SJSA1 (cell line): ENCODE results near the gene GLUD1. TPM values are rescaled to one million over a fixed set of nuclear protein-coding genes. Genes with fewer than 3 reads are reported as not detected.
"Not testable (repeated sequence)": the region's sequence is repeated elsewhere in the genome, so short reads cannot be mapped to it uniquely, and the experiment has no call there.

Experiments used
- DNase-seq, 2 experiments: peaks; one replicate each; pipeline ENCODE4 v3.0.0-alpha.2; 2015 to 2020; ENCODE audit warnings: low spot score in 2 of 2, low read depth in 1 of 2
- H3K27ac ChIP-seq: fragments of 250-450 bp; sonication (Bioruptor Pico); 2 replicates; pipeline ENCODE4 v1.5.1; 2020; ENCODE audit warnings: mild to moderate bottlenecking, moderate library complexity
- H3K27me3 ChIP-seq: fragments of 250-450 bp; sonication (Bioruptor Pico); replicated peaks from 2 replicates; pipeline ENCODE4 v1.5.1; 2020; ENCODE audit warnings: mild to moderate bottlenecking, moderate library complexity
- H3K36me3 ChIP-seq: fragments of 250-450 bp; sonication (Bioruptor Pico); 2 replicates; pipeline ENCODE4 v1.5.1; 2020; ENCODE audit warnings: mild to moderate bottlenecking
- H3K4me1 ChIP-seq: fragments of 250-450 bp; sonication (Bioruptor Pico); replicated peaks from 2 replicates; pipeline ENCODE4 v1.6.1; 2021; ENCODE audit warnings: mild to moderate bottlenecking
- H3K4me3 ChIP-seq: fragments of 250-450 bp; sonication (Bioruptor Pico); 2 replicates; pipeline ENCODE4 v1.5.1; 2020; ENCODE audit warnings: mild to moderate bottlenecking
- H3K9me3 ChIP-seq: fragments of 250-450 bp; sonication (Bioruptor Pico); replicated peaks from 2 replicates; pipeline ENCODE4 v1.5.1; 2020; ENCODE audit warnings: mild to moderate bottlenecking
- total RNA-seq: library from RNA; depleted of rRNA; stranded (reverse); fragments of >200 nt; shearing (Covaris generic); gene quantifications from 2 replicates; pipeline ENCODE4 v1.2.3, GENCODE V29; 2014; rRNA removed

The GLUD1 gene
- total RNA-seq = 176 and 177 TPM in 2 replicates

GRCh38 chr10:87094373-87095235 lies at the start of gene GLUD1, which contains the start of gene SHLD2:
Gene GLUD1 (minus strand): TSS chr10:87094843. CDS start chr10:87094769, 74 bp downstream.
Gene SHLD2 (plus strand): TSS chr10:87095206. CDS start chr10:87151355, 56,149 bp downstream.
- Histone ChIP-seq H3K9me3 (no peaks in the 10 kb centered on the region), H3K4me1 (peaks cover 7% of the 10 kb centered on the region), H3K4me3 (peak within 1 kb of the TSS; percentile 93), H3K36me3 (peaks cover 32% of the 10 kb centered on the region), H3K27me3 (no peaks in the 10 kb centered on the region), H3K27ac (peak within 1 kb of the TSS; percentile 98)
- DNase-seq = peak; percentile 89 to 93

- H3K27ac ChIP-seq, H3K4me1 ChIP-seq, DNase-seq, H3K27me3 ChIP-seq, H3K4me3 ChIP-seq, H3K36me3 ChIP-seq, H3K9me3 ChIP-seq: not testable (repeated sequence)
Measured at GRCh38 chr10:87143109-87143418, 48.4 kb upstream of the GLUD1 start.

- H3K4me3 ChIP-seq, H3K27ac ChIP-seq, H3K36me3 ChIP-seq, H3K4me1 ChIP-seq, H3K9me3 ChIP-seq, H3K27me3 ChIP-seq: not testable (repeated sequence)
- peak in 1 of 2 experiments; percentile 15 for DNase-seq
Measured at GRCh38 chr10:87142230-87143108, 47.8 kb upstream of the GLUD1 start.

- H3K9me3 ChIP-seq, H3K27me3 ChIP-seq, H3K27ac ChIP-seq, DNase-seq, H3K4me1 ChIP-seq, H3K36me3 ChIP-seq, H3K4me3 ChIP-seq: not testable (repeated sequence)
Measured at GRCh38 chr10:87137478-87137877, 42.8 kb upstream of the GLUD1 start.

- not testable (repeated sequence) for H3K4me3 ChIP-seq, H3K4me1 ChIP-seq, H3K9me3 ChIP-seq, H3K27ac ChIP-seq, H3K27me3 ChIP-seq, DNase-seq, H3K36me3 ChIP-seq
Measured at GRCh38 chr10:87134440-87134839, 39.8 kb upstream of the GLUD1 start.

GRCh38 chr10:87133936-87134335 lies 39.3 kb upstream of the GLUD1 start:
- DNase-seq, H3K36me3 ChIP-seq, H3K9me3 ChIP-seq, H3K27me3 ChIP-seq, H3K4me1 ChIP-seq, H3K27ac ChIP-seq, H3K4me3 ChIP-seq: not testable (repeated sequence)

- H3K4me3 ChIP-seq, H3K36me3 ChIP-seq, H3K27ac ChIP-seq, DNase-seq, H3K4me1 ChIP-seq, H3K27me3 ChIP-seq, H3K9me3 ChIP-seq: not testable (repeated sequence)
Measured at GRCh38 chr10:87132176-87132575, 37.5 kb upstream of the GLUD1 start.

- not testable (repeated sequence) for DNase-seq, H3K4me1 ChIP-seq, H3K36me3 ChIP-seq, H3K27ac ChIP-seq, H3K4me3 ChIP-seq, H3K27me3 ChIP-seq, H3K9me3 ChIP-seq
Measured at GRCh38 chr10:87127607-87128156, 33.0 kb upstream of the GLUD1 start.

- H3K4me1 ChIP-seq, H3K9me3 ChIP-seq, DNase-seq, H3K27ac ChIP-seq, H3K36me3 ChIP-seq, H3K4me3 ChIP-seq, H3K27me3 ChIP-seq: not testable (repeated sequence)
Measured at GRCh38 chr10:87127048-87127447, 32.4 kb upstream of the GLUD1 start.

- H3K36me3 ChIP-seq, DNase-seq, H3K27me3 ChIP-seq, H3K4me3 ChIP-seq, H3K27ac ChIP-seq, H3K4me1 ChIP-seq, H3K9me3 ChIP-seq: not testable (repeated sequence)
Measured at GRCh38 chr10:87123351-87123750, 28.7 kb upstream of the GLUD1 start.

GRCh38 chr10:87119029-87119428 lies 24.4 kb upstream of the GLUD1 start:
- H3K36me3 ChIP-seq, H3K27ac ChIP-seq, H3K27me3 ChIP-seq, H3K4me1 ChIP-seq, H3K4me3 ChIP-seq, DNase-seq, H3K9me3 ChIP-seq: not testable (repeated sequence)

- H3K27me3 ChIP-seq, H3K27ac ChIP-seq, H3K4me1 ChIP-seq, H3K4me3 ChIP-seq, H3K36me3 ChIP-seq, DNase-seq, H3K9me3 ChIP-seq: not testable (repeated sequence)
Measured at GRCh38 chr10:87118122-87118521, 23.5 kb upstream of the GLUD1 start.

GRCh38 chr10:87105446-87106124 lies 10.9 kb upstream of the GLUD1 start:
- Histone ChIP-seq H3K27ac (no peak overlapping the region), H3K36me3 (peaks cover 67% of the 10 kb centered on the region), H3K9me3 (no peaks in the 10 kb centered on the region), H3K4me3 (no peak overlapping the region), H3K4me1 (no peaks in the 10 kb centered on the region), H3K27me3 (no peaks in the 10 kb centered on the region)
- no peak for DNase-seq
